K562 (cell line): ENCODE data around the gene MEGF10. TPM values are rescaled to one million over a fixed set of nuclear protein-coding genes. Genes with fewer than 3 reads are reported as not detected.

Source experiments
- ATAC-seq: fragments of 200-7000 bp; cut with Tn5 transposase; 3 replicates; pipeline ENCODE4 v1.9.1; 2020; ENCODE audit warnings: moderate library complexity
- BruUV-seq: library from RNA; stranded (reverse); fragments of 400-500 nt; replicated peaks from 2 replicates; lab custom pipeline; 2021; lab: Mats Ljungman, UMichigan
- CTCF ChIA-PET: fragments of 300-600 bp; formaldehyde crosslinking; extraction: SDS; loops from one replicate; lab custom pipeline; 2021; ENCODE audit warnings: low intra/inter-chr PET ratio; lab: Yijun Ruan, JAX
- POLR2A ChIA-PET: fragments of 300-600, 350-650 bp; sonication (Branson Sonifier 250); formaldehyde crosslinking; extraction: SDS; loops from one replicate; lab custom pipeline; 2021; ENCODE audit warnings: antibody characterized with exemption, inconsistent platforms; lab: Yijun Ruan, JAX
- DNase-seq, 4 experiments: peaks; one replicate each; pipeline versions ENCODE4 v3.0.0 to v3.0.0-alpha.2; 2011 to 2018; ENCODE audit warnings: low spot score in 3 of 4, mixed read lengths in 3 of 4; ENCODE audit errors: extremely low read depth in 1 of 4
- FAIRE-seq: peaks from 2 replicates; lab custom pipeline; 2011; peaks lifted over from hg19 to GRCh38; lab: Jason Lieb, UNC
- H2AFZ ChIP-seq: 2 replicates; pipeline ENCODE4 v1.6.0; 2011; ENCODE audit warnings: low read depth, low read length, control low read depth, inconsistent platforms
- H3K27ac ChIP-seq: fragments of 200-600 bp; 3 replicates; pipeline ENCODE4 v1.8.0; 2011; ENCODE audit warnings: low read depth, mild to moderate bottlenecking, control low read depth, inconsistent platforms, low read length, moderate library complexity, mixed read lengths; ENCODE audit errors: extremely low read depth
- H3K27me3 ChIP-seq, 2 experiments: fragments of 300-600 bp in 1 of 2; 2 replicates in 1 of 2; 3 replicates in 1 of 2; pipeline versions ENCODE4 v1.6.0 to v1.8.0; 2011; ENCODE audit warnings: inconsistent platforms in 2 of 2, low read length in 2 of 2, mild to moderate bottlenecking in 1 of 2, mixed read lengths in 1 of 2, moderate library complexity in 1 of 2; ENCODE audit not compliant: control insufficient read depth in 2 of 2, insufficient read depth in 2 of 2
- H3K36me3 ChIP-seq: fragments of 300-600 bp; 3 replicates; pipeline ENCODE4 v1.8.0; 2011; ENCODE audit warnings: mild to moderate bottlenecking, low read length, inconsistent platforms; ENCODE audit not compliant: control insufficient read depth, insufficient read depth
- H3K4me1 ChIP-seq, 2 experiments: fragments of 200-600 bp in 1 of 2; replicated peaks in 1 of 2; 2 replicates in 1 of 2; 3 replicates in 1 of 2; pipeline versions ENCODE4 v1.5.1 to v1.8.0; 2011; ENCODE audit warnings: inconsistent platforms in 2 of 2, low read length in 2 of 2, mild to moderate bottlenecking in 1 of 2, mixed read lengths in 1 of 2, moderate library complexity in 1 of 2; ENCODE audit not compliant: control insufficient read depth in 2 of 2, insufficient read depth in 2 of 2
- H3K4me2 ChIP-seq: 2 replicates; pipeline ENCODE4 v1.6.1; 2011; ENCODE audit warnings: low read length, control low read depth, inconsistent platforms, mixed read lengths; ENCODE audit not compliant: insufficient read depth
- H3K4me3 ChIP-seq: fragments of 200-600 bp; sonication (generic), shearing (Covaris generic); 2 replicates; pipeline ENCODE4 v1.5.1; 2016; ENCODE audit warnings: control low read depth, inconsistent platforms
- H3K79me2 ChIP-seq: fragments of 200-600 bp; 3 replicates; pipeline ENCODE4 v1.8.0; 2011; ENCODE audit warnings: low read length, inconsistent platforms; ENCODE audit not compliant: control insufficient read depth, insufficient read depth
- H3K9ac ChIP-seq, 2 experiments: 2 replicates each; pipeline versions ENCODE4 v1.6.0 to v1.6.1; 2011; ENCODE audit warnings: low read depth in 2 of 2, low read length in 2 of 2, control low read depth in 1 of 2, inconsistent platforms in 1 of 2, mild to moderate bottlenecking in 1 of 2, mixed read lengths in 1 of 2; ENCODE audit not compliant: insufficient read depth in 1 of 2
- H3K9me1 ChIP-seq: one replicate; pipeline ENCODE4 v1.6.0; 2011; ENCODE audit warnings: inconsistent platforms, mild to moderate bottlenecking, low read length, moderate library complexity; ENCODE audit not compliant: control insufficient read depth, insufficient read depth
- H3K9me3 ChIP-seq: replicated peaks from 2 replicates; pipeline ENCODE4 v1.5.1; 2011; ENCODE audit warnings: low read depth, low read length, inconsistent platforms; ENCODE audit not compliant: control insufficient read depth, insufficient read depth
- H4K20me1 ChIP-seq: replicated peaks from 2 replicates; pipeline ENCODE4 v1.6.1; 2011; ENCODE audit warnings: low read length, inconsistent platforms, mixed read lengths; ENCODE audit not compliant: control insufficient read depth, insufficient read depth
- CCAR2 ChIP-seq: fragments of 200-400 bp; formaldehyde crosslinking; IDR thresholded peaks from 2 replicates; pipeline ENCODE4 v1.6.1; 2017; ENCODE audit warnings: mild to moderate bottlenecking, low read depth, low read length
- CEBPB ChIP-seq: fragments of 450-650 bp; IDR thresholded peaks from 2 replicates; pipeline ENCODE4 v1.6.1; 2016; ENCODE audit warnings: missing genetic modification characterization, missing compliant biosample characterization
- CEBPG ChIP-seq, 3 experiments: fragments of 200-800 bp in 1 of 3; sonication (Bioruptor generic) in 1 of 3; sonication (generic) in 1 of 3; formaldehyde crosslinking in 1 of 3; IDR thresholded peaks in 2 of 3; conservative IDR thresholded peaks in 1 of 3; 2 replicates each; pipeline versions ENCODE4 v1.6.1 to v1.8.0; 2016 to 2022; ENCODE audit warnings: missing compliant biosample characterization in 2 of 3, missing genetic modification characterization in 2 of 3, mild to moderate bottlenecking in 1 of 3, missing genetic modification reagents in 1 of 3
- ZNF586 ChIP-seq: fragments of 450-650 bp; formaldehyde crosslinking; conservative IDR thresholded peaks from 2 replicates; pipeline ENCODE4 v1.4.0; 2020; ENCODE audit warnings: mild to moderate bottlenecking, moderate library complexity
- WGBS: fragments of 100-300 bp; shearing (Covaris generic); methylation state at CpG from one replicate; pipeline ENCODE4 v1.1.6; 2016; ENCODE audit warnings: low coverage, mixed read lengths; ENCODE audit not compliant: insufficient coverage; ENCODE audit errors: missing lambda C conversion rate; 5-methylcytosine and 5-hydroxymethylcytosine counted together
- in situ Hi-C: fragments of 300-500 bp; cut with MboI; formaldehyde crosslinking; loops from 4 replicates; pipeline ENCODE4 v1.15.0; 2018; ENCODE audit warnings: inconsistent platforms, mixed read lengths
- intact Hi-C: fragments of 100-400 bp; cut with micrococcal nuclease; formaldehyde crosslinking; loops from 2 replicates; pipeline ENCODE4 v1.14.2; 2022
- polyA plus RNA-seq, 8 experiments: library from polyadenylated mRNA; depleted of rRNA in 4 of 8; stranded (reverse) in 5 of 8; unstranded in 3 of 8; fragments of >200 nt; fragmentation: Nextera tagmentation in 2 of 8; fragmentation: Illumina TruSeq in 1 of 8; extraction: Ambion mirVana in 2 of 8; extraction: Trizol in 1 of 8; gene quantifications; 2 replicates each; pipeline versions ENCODE4 v1.2.1 to v1.2.3, GENCODE V29; 2011 to 2014; ENCODE audit warnings: inconsistent platforms in 1 of 8, missing spikeins in 1 of 8
- total RNA-seq, 7 experiments: library from RNA; depleted of rRNA in 6 of 7; stranded (reverse); fragments of >200 nt in 6 of 7; fragmentation: Illumina TruSeq in 2 of 7; extraction: Trizol in 2 of 7; gene quantifications; 2 replicates each; pipeline versions ENCODE4 v1.2.1 to v1.2.3, GENCODE V29; 2011 to 2021; ENCODE audit warnings: low replicate concordance in 1 of 7
- TF ChIP-seq, protein P1 (sequence below): fragments of 450-650 bp; IDR thresholded peaks from 2 replicates; pipeline ENCODE4 v1.6.1; 2016; ENCODE audit warnings: antibody characterized with exemption

The MEGF10 gene
- total and polyA plus RNA-seq, 9 of the 15 experiments (the other 6 are each of a cell fraction or from before 2014, with no cell fraction given), result 0.07 TPM; not detected in 8

DNA sequence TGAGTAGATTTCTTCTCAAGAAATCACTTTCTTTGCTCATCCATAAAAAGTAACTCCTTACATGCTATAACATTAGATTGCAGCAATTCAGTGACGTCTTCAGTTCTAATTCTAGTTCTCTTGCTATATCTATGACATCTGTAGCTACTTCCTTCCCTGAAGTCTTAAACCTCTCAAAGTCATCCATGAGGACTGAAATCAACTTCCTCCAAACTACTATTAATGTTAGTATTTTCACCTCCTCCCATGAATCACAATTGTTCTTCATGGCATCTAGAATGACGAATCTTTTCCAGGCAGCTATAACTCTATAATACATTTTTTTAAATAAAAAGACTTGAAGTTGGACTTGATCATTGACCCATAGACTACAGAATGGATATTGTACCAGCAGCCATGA, 180.6 kb downstream of the MEGF10 start:
- 0% methylated on average over 2 of the region's 2 CpGs for WGBS
- intact Hi-C loops, result no loop called here
- no peaks in the 10 kb centered on the region for H3K9me1 ChIP-seq
- POLR2A ChIA-PET, result no interaction called here
- H2AFZ ChIP-seq, result no peak overlapping the region
- no peak overlapping the region for H3K9ac ChIP-seq
- no peaks in the 10 kb centered on the region for H3K4me1 ChIP-seq
- no peak for DNase-seq
- no peaks in the 10 kb centered on the region for H3K9me3 ChIP-seq
- CTCF ChIA-PET, result no interaction called here
- FAIRE-seq, result no peak
- BruUV-seq, result no TSS peak
- H3K4me2 ChIP-seq, result no peak overlapping the region
- H3K27me3 ChIP-seq, result no peaks in the 10 kb centered on the region; a peak in 1 of 5 replicates
- no peaks in the 10 kb centered on the region for H4K20me1 ChIP-seq
- no peaks in the 10 kb centered on the region for H3K79me2 ChIP-seq
- no peak for TF ChIP-seq CCAR2
- no peaks in the 10 kb centered on the region for H3K36me3 ChIP-seq
- H3K27ac ChIP-seq, result no peak overlapping the region
- no peak overlapping the region for H3K4me3 ChIP-seq
- in situ Hi-C loops, result loop anchor here (25.0 kb wide), 1 partner anchor 1134 kb away; no protein-coding TSS in a partner anchor
- no peak for ATAC-seq

DNA sequence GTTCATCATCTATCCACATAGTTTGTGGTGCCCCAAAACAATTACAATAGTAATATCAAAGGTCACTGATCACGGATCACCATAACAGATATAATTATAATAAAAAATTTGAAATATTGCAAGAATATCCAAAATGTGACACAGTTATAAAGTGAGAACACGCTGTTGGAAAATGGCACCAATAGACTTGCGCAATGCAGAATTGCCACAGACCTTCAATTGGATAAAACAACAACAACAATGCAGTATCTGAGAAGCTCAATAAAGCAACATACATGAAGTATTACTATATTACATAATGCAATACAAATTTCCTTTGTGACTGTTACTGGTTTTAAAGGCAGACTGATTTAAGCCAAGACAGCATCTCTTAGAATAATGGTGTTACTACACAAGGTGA, 182.1 kb downstream of the MEGF10 start:
- H3K79me2 ChIP-seq, result no peaks in the 10 kb centered on the region
- no peaks in the 10 kb centered on the region; a peak in 1 of 5 replicates for H3K27me3 ChIP-seq
- no peak overlapping the region for H3K4me3 ChIP-seq
- 0% methylated on average over 3 of the region's 3 CpGs for WGBS
- DNase-seq (no peak), FAIRE-seq (no peak), ATAC-seq (no peak)
- in situ Hi-C loops (loop anchor here (25.0 kb wide), 1 partner anchor 1135 kb away; no protein-coding TSS in a partner anchor), intact Hi-C loops (no loop called here)
- no peak overlapping the region for H3K4me2 ChIP-seq
- no TSS peak for BruUV-seq
- H3K4me1 ChIP-seq, result no peaks in the 10 kb centered on the region
- H3K9me3 ChIP-seq, result no peaks in the 10 kb centered on the region
- no peaks in the 10 kb centered on the region for H3K9me1 ChIP-seq
- no peak overlapping the region for H3K9ac ChIP-seq
- no peak overlapping the region for H3K27ac ChIP-seq
- POLR2A ChIA-PET, result interaction anchor here (0.6 kb wide), 1 partner anchor 8 kb away, joined by 3 read pairs; no protein-coding TSS in a partner anchor
- no peaks in the 10 kb centered on the region for H3K36me3 ChIP-seq
- H2AFZ ChIP-seq, result no peak overlapping the region
- TF ChIP-seq, protein P1, sequence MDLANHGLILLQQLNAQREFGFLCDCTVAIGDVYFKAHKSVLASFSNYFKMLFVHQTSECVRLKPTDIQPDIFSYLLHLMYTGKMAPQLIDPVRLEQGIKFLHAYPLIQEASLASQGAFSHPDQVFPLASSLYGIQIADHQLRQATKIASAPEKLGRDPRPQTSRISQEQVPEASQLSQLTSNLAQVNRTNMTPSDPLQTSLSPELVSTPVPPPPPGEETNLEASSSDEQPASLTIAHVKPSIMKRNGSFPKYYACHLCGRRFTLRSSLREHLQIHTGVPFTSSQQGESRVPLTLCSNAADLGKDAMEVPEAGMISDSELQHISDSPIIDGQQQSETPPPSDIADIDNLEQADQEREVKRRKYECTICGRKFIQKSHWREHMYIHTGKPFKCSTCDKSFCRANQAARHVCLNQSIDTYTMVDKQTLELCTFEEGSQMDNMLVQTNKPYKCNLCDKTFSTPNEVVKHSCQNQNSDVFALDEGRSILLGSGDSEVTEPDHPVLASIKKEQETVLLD, result no peak
- TF ChIP-seq CEBPG (CRISPR knock-in tag; IDR thresholded peaks at IDR 0.05), result no peak
- TF ChIP-seq CEBPG (tag; conservative IDR thresholded peaks at IDR 0.05 in 1 of 2, IDR thresholded peaks at IDR 0.05 in 1 of 2), result 0 out of 4 replicates have a peak, but pooled peaks of 1 of the 2 experiments have one; percentile 31
- TF ChIP-seq CEBPB (tag), result peak; percentile 33
- no peak for TF ChIP-seq ZNF586
- TF ChIP-seq, all 486 proteins: peak for 2
- CTCF ChIA-PET, result no interaction called here
- no peaks in the 10 kb centered on the region for H4K20me1 ChIP-seq
